Hematopoietic multipotent progenitor cell (in vitro differentiated cells): ENCODE results near the gene FAM221B. TPM values are rescaled to one million over a fixed set of nuclear protein-coding genes. Genes with fewer than 3 reads are reported as not detected.

Source experiments
- small RNA-seq: library from RNA; depleted of rRNA; stranded (forward); fragments of <200 nt; gene quantifications from one replicate; pipeline ENCODE3, GENCODE V24; 2012
- total RNA-seq: library from RNA; depleted of rRNA; stranded (reverse); fragments of >200 nt; gene quantifications from one replicate; pipeline ENCODE4 v1.2.3, GENCODE V29; 2012

The FAM221B gene
- total RNA-seq, 1 donor, result not detected

Small RNA genes within 50 kb of the gene (small RNA-seq; reads per million reads assigned to genes)
- not detected for gene HINT2

Other genes with a start within 250 kb of the FAM221B start
- gene TESK1, start 223.5 kb downstream of the FAM221B start, total RNA-seq, result 13.2 TPM
- gene CD72, start 210.3 kb downstream of the FAM221B start, total RNA-seq, result 6.7 TPM
- gene SIT1, start 177.8 kb downstream of the FAM221B start, total RNA-seq, result 0.54 TPM
- gene RMRP, start 170.7 kb downstream of the FAM221B start, total RNA-seq, result 38,740 TPM
- gene CCDC107, start 170.4 kb downstream of the FAM221B start, total RNA-seq, result 5.7 TPM
- gene ARHGEF39, start 163.5 kb downstream of the FAM221B start, total RNA-seq, result 1.3 TPM
- gene CA9, start 154.8 kb downstream of the FAM221B start, total RNA-seq, result 0.81 TPM
- 5.7 TPM for gene TPM2, start 138.8 kb downstream of the FAM221B start, total RNA-seq
- 414 TPM for gene TLN1, start 96.5 kb downstream of the FAM221B start, total RNA-seq
- gene CREB3, start 96.1 kb downstream of the FAM221B start, total RNA-seq, result 25.0 TPM
- 41.5 TPM for gene GBA2, start 79.5 kb downstream of the FAM221B start, total RNA-seq
- 16.7 TPM for gene RGP1, start 79.4 kb downstream of the FAM221B start, total RNA-seq
- 2.4 TPM for gene MSMP, start 74.5 kb downstream of the FAM221B start, total RNA-seq
- 1.6 TPM for gene NPR2, start 37.1 kb downstream of the FAM221B start, total RNA-seq
- 3.2 TPM for gene SPAG8, start 16.5 kb downstream of the FAM221B start, total RNA-seq
- 22.6 TPM for gene HINT2, start 13.7 kb downstream of the FAM221B start, total RNA-seq
- gene TMEM8B, start 496 bp upstream of the FAM221B start, total RNA-seq, result 1.1 TPM
- gene OR13J1, start 41.7 kb upstream of the FAM221B start, total RNA-seq, result not detected
- not detected for gene HRCT1, start 77.5 kb upstream of the FAM221B start, total RNA-seq
- under 0.01 TPM for gene SPAAR, start 80.8 kb upstream of the FAM221B start, total RNA-seq
- not detected for gene OR2S2, start 129.4 kb upstream of the FAM221B start, total RNA-seq
- 3.8 TPM for gene RECK, start 208.2 kb upstream of the FAM221B start, total RNA-seq